ENCODE results near the gene SNU13.
"Not testable (repeated sequence)": the region's sequence is repeated elsewhere in the genome, so short reads cannot be mapped to it uniquely, and the experiment has no call there.

DNA sequence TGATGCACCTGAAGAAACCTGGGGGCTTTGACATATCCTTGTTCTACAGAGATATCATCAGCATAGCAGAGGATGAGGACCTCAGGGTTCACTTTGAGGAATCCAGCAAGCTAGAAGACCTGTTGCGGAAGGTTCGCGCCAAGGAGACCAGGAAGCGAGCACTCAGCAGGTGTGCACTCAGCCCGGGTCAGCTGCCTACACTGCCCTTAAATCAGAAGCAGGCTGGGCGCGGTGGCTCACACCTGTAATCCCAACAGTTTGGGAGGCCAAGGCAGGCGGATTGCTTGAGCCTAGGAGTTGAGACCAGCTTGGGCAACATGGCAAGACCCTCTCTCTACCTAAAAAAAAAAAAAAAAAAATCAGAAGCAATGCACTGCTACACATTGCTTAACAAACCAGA is 51.0 kb downstream of the SNU13 start:
- TF ChIP-seq, protein P1, sequence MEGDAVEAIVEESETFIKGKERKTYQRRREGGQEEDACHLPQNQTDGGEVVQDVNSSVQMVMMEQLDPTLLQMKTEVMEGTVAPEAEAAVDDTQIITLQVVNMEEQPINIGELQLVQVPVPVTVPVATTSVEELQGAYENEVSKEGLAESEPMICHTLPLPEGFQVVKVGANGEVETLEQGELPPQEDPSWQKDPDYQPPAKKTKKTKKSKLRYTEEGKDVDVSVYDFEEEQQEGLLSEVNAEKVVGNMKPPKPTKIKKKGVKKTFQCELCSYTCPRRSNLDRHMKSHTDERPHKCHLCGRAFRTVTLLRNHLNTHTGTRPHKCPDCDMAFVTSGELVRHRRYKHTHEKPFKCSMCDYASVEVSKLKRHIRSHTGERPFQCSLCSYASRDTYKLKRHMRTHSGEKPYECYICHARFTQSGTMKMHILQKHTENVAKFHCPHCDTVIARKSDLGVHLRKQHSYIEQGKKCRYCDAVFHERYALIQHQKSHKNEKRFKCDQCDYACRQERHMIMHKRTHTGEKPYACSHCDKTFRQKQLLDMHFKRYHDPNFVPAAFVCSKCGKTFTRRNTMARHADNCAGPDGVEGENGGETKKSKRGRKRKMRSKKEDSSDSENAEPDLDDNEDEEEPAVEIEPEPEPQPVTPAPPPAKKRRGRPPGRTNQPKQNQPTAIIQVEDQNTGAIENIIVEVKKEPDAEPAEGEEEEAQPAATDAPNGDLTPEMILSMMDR (IDR thresholded peaks at IDR 0.05; ENCODE audit: poor library complexity, severe bottlenecking): not testable (repeated sequence)
- not testable (repeated sequence) for TF ChIP-seq TAF1 (IDR thresholded peaks at IDR 0.05; ENCODE audit: low read depth); POLR2AphosphoS5 (IDR thresholded peaks at IDR 0.05); EZH2 (IDR thresholded peaks at IDR 0.05; ENCODE audit: borderline replicate concordance, insufficient read depth, low read length, poor library complexity, severe bottlenecking); EP300 (conservative IDR thresholded peaks at IDR 0.05; ENCODE audit: poor library complexity, severe bottlenecking); MXI1 (conservative IDR thresholded peaks at IDR 0.05; ENCODE audit: poor library complexity, severe bottlenecking); SMC3 (conservative IDR thresholded peaks at IDR 0.05; ENCODE audit: poor library complexity)
- TF ChIP-seq, protein P2, sequence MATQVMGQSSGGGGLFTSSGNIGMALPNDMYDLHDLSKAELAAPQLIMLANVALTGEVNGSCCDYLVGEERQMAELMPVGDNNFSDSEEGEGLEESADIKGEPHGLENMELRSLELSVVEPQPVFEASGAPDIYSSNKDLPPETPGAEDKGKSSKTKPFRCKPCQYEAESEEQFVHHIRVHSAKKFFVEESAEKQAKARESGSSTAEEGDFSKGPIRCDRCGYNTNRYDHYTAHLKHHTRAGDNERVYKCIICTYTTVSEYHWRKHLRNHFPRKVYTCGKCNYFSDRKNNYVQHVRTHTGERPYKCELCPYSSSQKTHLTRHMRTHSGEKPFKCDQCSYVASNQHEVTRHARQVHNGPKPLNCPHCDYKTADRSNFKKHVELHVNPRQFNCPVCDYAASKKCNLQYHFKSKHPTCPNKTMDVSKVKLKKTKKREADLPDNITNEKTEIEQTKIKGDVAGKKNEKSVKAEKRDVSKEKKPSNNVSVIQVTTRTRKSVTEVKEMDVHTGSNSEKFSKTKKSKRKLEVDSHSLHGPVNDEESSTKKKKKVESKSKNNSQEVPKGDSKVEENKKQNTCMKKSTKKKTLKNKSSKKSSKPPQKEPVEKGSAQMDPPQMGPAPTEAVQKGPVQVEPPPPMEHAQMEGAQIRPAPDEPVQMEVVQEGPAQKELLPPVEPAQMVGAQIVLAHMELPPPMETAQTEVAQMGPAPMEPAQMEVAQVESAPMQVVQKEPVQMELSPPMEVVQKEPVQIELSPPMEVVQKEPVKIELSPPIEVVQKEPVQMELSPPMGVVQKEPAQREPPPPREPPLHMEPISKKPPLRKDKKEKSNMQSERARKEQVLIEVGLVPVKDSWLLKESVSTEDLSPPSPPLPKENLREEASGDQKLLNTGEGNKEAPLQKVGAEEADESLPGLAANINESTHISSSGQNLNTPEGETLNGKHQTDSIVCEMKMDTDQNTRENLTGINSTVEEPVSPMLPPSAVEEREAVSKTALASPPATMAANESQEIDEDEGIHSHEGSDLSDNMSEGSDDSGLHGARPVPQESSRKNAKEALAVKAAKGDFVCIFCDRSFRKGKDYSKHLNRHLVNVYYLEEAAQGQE (IDR thresholded peaks at IDR 0.05; ENCODE audit: borderline replicate concordance): not testable (repeated sequence)

Measured in neural cell (in vitro differentiated cells).